H1 (cell line): Measurements from ENCODE around the gene PGM1. TPM values are rescaled to one million over a fixed set of nuclear protein-coding genes. Genes with fewer than 3 reads are reported as not detected.

Experiments
- CTCF ChIA-PET: fragments of 300-600 bp; sonication (Branson Sonifier 250); formaldehyde crosslinking; loops from one replicate; lab custom pipeline; 2021; ENCODE audit not compliant: partially characterized antibody; lab: Charles Lee
- POLR2A ChIA-PET: fragments of 300-600 bp; sonication (Branson Sonifier 250); formaldehyde crosslinking; loops from one replicate; lab custom pipeline; 2021; ENCODE audit warnings: inconsistent platforms; ENCODE audit not compliant: partially characterized antibody; lab: Charles Lee
- DNase-seq, 2 experiments: peaks; one replicate each; pipeline versions ENCODE4 v3.0.0 to v3.0.0-alpha.2; 2010 to 2022; ENCODE audit warnings: low spot score in 2 of 2, low read depth in 1 of 2, mixed read lengths in 1 of 2
- FAIRE-seq: peaks from 2 replicates; lab custom pipeline; 2011; peaks lifted over from hg19 to GRCh38; lab: Jason Lieb, UNC
- H2AFZ ChIP-seq: 2 replicates; pipeline ENCODE4 v1.8.1; 2012; ENCODE audit warnings: low read length, inconsistent platforms
- H2AK5ac ChIP-seq: 2 replicates; pipeline ENCODE4 v1.6.1; 2013; ENCODE audit warnings: low read depth, low read length
- H2BK120ac ChIP-seq: replicated peaks from 2 replicates; pipeline ENCODE3; 2013; ENCODE audit warnings: low read depth, low read length, inconsistent platforms
- H2BK12ac ChIP-seq: 2 replicates; pipeline ENCODE4 v1.6.1; 2013; ENCODE audit warnings: low read depth, low read length
- H2BK15ac ChIP-seq: 2 replicates; pipeline ENCODE4 v1.6.1; 2013; ENCODE audit warnings: low read length
- H2BK20ac ChIP-seq: 2 replicates; pipeline ENCODE4 v1.6.1; 2013; ENCODE audit warnings: low read length
- H2BK5ac ChIP-seq: 2 replicates; pipeline ENCODE4 v1.6.1; 2013; ENCODE audit warnings: low read depth, low read length
- H3K14ac ChIP-seq: 2 replicates; pipeline ENCODE4 v1.6.1; 2013; ENCODE audit warnings: inconsistent platforms; ENCODE audit not compliant: insufficient read length
- H3K18ac ChIP-seq: 2 replicates; pipeline ENCODE4 v1.6.1; 2013; ENCODE audit warnings: low read length; ENCODE audit errors: extremely low read depth
- H3K23ac ChIP-seq: 2 replicates; pipeline ENCODE4 v1.6.1; 2013; ENCODE audit warnings: inconsistent platforms; ENCODE audit not compliant: insufficient read length
- H3K23me2 ChIP-seq: 2 replicates; pipeline ENCODE4 v1.6.1; 2013; ENCODE audit warnings: low read depth, low read length
- H3K27ac ChIP-seq: 2 replicates; pipeline ENCODE4 v1.6.1; 2011; ENCODE audit warnings: low read depth, low read length, inconsistent platforms
- H3K27me3 ChIP-seq, 4 experiments: replicated peaks in 1 of 4; 1 replicate in 1 of 4; 2 replicates in 3 of 4; pipeline versions ENCODE4 v1.6.1 to v1.8.1; 2011 to 2013; ENCODE audit warnings: low read length in 3 of 4, mild to moderate bottlenecking in 3 of 4, inconsistent platforms in 2 of 4, mixed read lengths in 2 of 4, moderate library complexity in 1 of 4; ENCODE audit not compliant: control insufficient read depth in 3 of 4, insufficient read depth in 3 of 4; ENCODE audit errors: extremely low read depth in 1 of 4
- H3K36me3 ChIP-seq, 4 experiments: 2 replicates each; pipeline versions ENCODE4 v1.6.1 to v1.8.1; 2011 to 2013; ENCODE audit warnings: mild to moderate bottlenecking in 4 of 4, low read length in 3 of 4, moderate library complexity in 2 of 4, control low read depth in 1 of 4, inconsistent platforms in 1 of 4; ENCODE audit not compliant: insufficient read depth in 4 of 4, control insufficient read depth in 2 of 4
- H3K4ac ChIP-seq: replicated peaks from 2 replicates; pipeline ENCODE3; 2013; ENCODE audit warnings: low read length, low read depth, mixed read lengths, inconsistent platforms; ENCODE audit not compliant: insufficient read length
- H3K4me1 ChIP-seq, 4 experiments: replicated peaks in 1 of 4; 1 replicate in 1 of 4; 2 replicates in 3 of 4; pipeline versions ENCODE4 v1.6.1 to v1.8.1; 2011 to 2013; ENCODE audit warnings: low read length in 3 of 4, inconsistent platforms in 2 of 4, mixed read lengths in 1 of 4; ENCODE audit not compliant: insufficient read depth in 4 of 4, control insufficient read depth in 3 of 4
- H3K4me2 ChIP-seq, 2 experiments: 2 replicates each; pipeline versions ENCODE4 v1.6.1 to v1.8.1; 2011 to 2013; ENCODE audit warnings: low read depth in 2 of 2, low read length in 2 of 2, control low read depth in 1 of 2, inconsistent platforms in 1 of 2, mild to moderate bottlenecking in 1 of 2; ENCODE audit not compliant: insufficient read depth in 1 of 2
- H3K4me3 ChIP-seq, 4 experiments: fragments of 200-600, 300-600 bp in 1 of 4; sonication (generic), shearing (Covaris generic), sonication (Bioruptor Twin) in 1 of 4; 2 replicates each; pipeline versions ENCODE4 v1.5.1 to v1.8.1; 2011 to 2016; ENCODE audit warnings: low read length in 4 of 4, low read depth in 3 of 4, control low read depth in 2 of 4, inconsistent platforms in 2 of 4, mild to moderate bottlenecking in 2 of 4, mixed read lengths in 1 of 4, moderate library complexity in 1 of 4; ENCODE audit not compliant: insufficient read depth in 2 of 4; ENCODE audit errors: extremely low read depth in 1 of 4
- H3K56ac ChIP-seq: replicated peaks from 2 replicates; pipeline ENCODE3; 2013; ENCODE audit warnings: low read depth, mild to moderate bottlenecking, mixed read lengths, low read length, inconsistent platforms; ENCODE audit not compliant: insufficient read length
- H3K79me1 ChIP-seq: 2 replicates; pipeline ENCODE4 v1.6.1; 2013; ENCODE audit warnings: low read depth, low read length, control low read depth
- H3K79me2 ChIP-seq, 2 experiments: 2 replicates each; pipeline versions ENCODE4 v1.6.1 to v1.8.1; 2012 to 2013; ENCODE audit warnings: low read length in 2 of 2, mild to moderate bottlenecking in 2 of 2, inconsistent platforms in 1 of 2; ENCODE audit not compliant: insufficient read depth in 2 of 2, control insufficient read depth in 1 of 2
- H3K9ac ChIP-seq, 4 experiments: replicated peaks in 1 of 4; 1 replicate in 1 of 4; 2 replicates in 3 of 4; pipeline versions ENCODE4 v1.6.1 to v1.8.1; 2011 to 2013; ENCODE audit warnings: low read depth in 3 of 4, low read length in 3 of 4, control low read depth in 2 of 4, mild to moderate bottlenecking in 2 of 4, moderate library complexity in 2 of 4, inconsistent platforms in 1 of 4; ENCODE audit errors: extremely low read depth in 1 of 4
- H3K9me3 ChIP-seq, 2 experiments: 2 replicates each; pipeline versions ENCODE4 v1.6.1 to v1.8.1; 2012 to 2013; ENCODE audit warnings: mild to moderate bottlenecking in 2 of 2, moderate library complexity in 2 of 2, control low read depth in 1 of 2, inconsistent platforms in 1 of 2, low read depth in 1 of 2, low read length in 1 of 2, mixed read lengths in 1 of 2; ENCODE audit not compliant: insufficient read depth in 2 of 2
- H4K20me1 ChIP-seq, 2 experiments: replicated peaks in 1 of 2; 2 replicates each; pipeline versions ENCODE3 to v1.8.1; 2011 to 2013; ENCODE audit warnings: inconsistent platforms in 2 of 2, low read length in 2 of 2, mild to moderate bottlenecking in 1 of 2; ENCODE audit not compliant: insufficient read depth in 2 of 2, control insufficient read depth in 1 of 2
- H4K5ac ChIP-seq: 2 replicates; pipeline ENCODE4 v1.6.1; 2013; ENCODE audit warnings: low read length, low read depth, mixed read lengths, inconsistent platforms; ENCODE audit not compliant: insufficient read length
- H4K8ac ChIP-seq: 2 replicates; pipeline ENCODE4 v1.8.0; 2013; ENCODE audit warnings: mild to moderate bottlenecking, moderate library complexity, low read length, inconsistent platforms; ENCODE audit not compliant: insufficient read depth; ENCODE audit errors: extremely low read depth
- H4K91ac ChIP-seq: replicated peaks from 2 replicates; pipeline ENCODE3; 2013; ENCODE audit warnings: low read length, mixed read lengths, inconsistent platforms; ENCODE audit not compliant: insufficient read length
- ASH2L ChIP-seq: fragments of 200-600, 300-600 bp; sonication (generic); IDR thresholded peaks from one replicate; pipeline ENCODE4 v1.7.1; 2017; ENCODE audit warnings: low read length
- BCL11A ChIP-seq, 2 experiments: IDR thresholded peaks; one replicate each; pipeline ENCODE4 v1.6.1; 2011; ENCODE audit warnings: low read depth in 2 of 2, low read length in 2 of 2, mild to moderate bottlenecking in 2 of 2
- CHD1 ChIP-seq: IDR thresholded peaks from 2 replicates; pipeline ENCODE4 v1.6.1; 2012; ENCODE audit warnings: low read depth, low read length, improper control_type of control experiment
- E2F6 ChIP-seq: IDR thresholded peaks from 2 replicates; pipeline ENCODE4 v1.6.1; 2012; ENCODE audit warnings: inconsistent platforms
- EP300 ChIP-seq, 2 experiments: IDR thresholded peaks; 1 replicate in 1 of 2; 2 replicates in 1 of 2; pipeline ENCODE4 v1.6.1; 2011 to 2012; ENCODE audit warnings: low read depth in 2 of 2, low read length in 2 of 2, mild to moderate bottlenecking in 2 of 2, borderline replicate concordance in 1 of 2, inconsistent platforms in 1 of 2, moderate library complexity in 1 of 2
- HDAC6 ChIP-seq: IDR thresholded peaks from one replicate; pipeline ENCODE4 v1.7.1; 2012; ENCODE audit warnings: low read depth, mild to moderate bottlenecking, inconsistent platforms, low read length, moderate library complexity
- JUN ChIP-seq: IDR thresholded peaks from 2 replicates; pipeline ENCODE4 v1.6.1; 2011; ENCODE audit warnings: low read depth, mild to moderate bottlenecking, improper control_type of control experiment, low read length
- NRF1 ChIP-seq: IDR thresholded peaks from 2 replicates; pipeline ENCODE4 v1.6.1; 2011; ENCODE audit warnings: mild to moderate bottlenecking, low read depth, low read length, improper control_type of control experiment
- RBBP5 ChIP-seq: IDR thresholded peaks from 2 replicates; pipeline ENCODE4 v1.7.1; 2012; ENCODE audit warnings: low read depth, mild to moderate bottlenecking, inconsistent platforms, low read length, moderate library complexity, borderline replicate concordance
- SIN3A ChIP-seq, 2 experiments: IDR thresholded peaks in 1 of 2; conservative IDR thresholded peaks in 1 of 2; 2 replicates each; pipeline ENCODE4 v1.6.1; 2011 to 2012; ENCODE audit warnings: low read length in 2 of 2, improper control_type of control experiment in 1 of 2, low read depth in 1 of 2, mild to moderate bottlenecking in 1 of 2
- ZNF274 ChIP-seq: IDR thresholded peaks from 2 replicates; pipeline ENCODE4 v1.7.0; 2012; ENCODE audit warnings: low read length, borderline replicate concordance; ENCODE audit errors: extremely low read depth
- WGBS, 2 experiments: shearing (Covaris generic) in 1 of 2; methylation state at CpG; one replicate each; pipeline versions ENCODE4 v1.1.6 to v1.1.7; 2013 to 2015; ENCODE audit warnings: low lambda C conversion rate in 2 of 2, mixed read lengths in 2 of 2, inconsistent platforms in 1 of 2, low coverage in 1 of 2, missing lambda C conversion rate in 1 of 2; ENCODE audit not compliant: insufficient replicate concordance in 2 of 2, insufficient coverage in 1 of 2, insufficient read length in 1 of 2; ENCODE audit errors: extremely low coverage in 1 of 2, missing lambda C conversion rate in 1 of 2; 5-methylcytosine and 5-hydroxymethylcytosine counted together
- polyA plus RNA-seq, 7 experiments: library from polyadenylated mRNA; depleted of rRNA in 3 of 7; stranded (reverse) in 5 of 7; unstranded in 2 of 7; fragments of >200 nt in 5 of 7; fragments of 200-250 nt in 2 of 7; gene quantifications; 1 replicate in 5 of 7; 2 replicates in 1 of 7; 4 replicates in 1 of 7; pipeline versions ENCODE4 v1.2.1 to v1.2.3, GENCODE V29; 2011 to 2013; ENCODE audit warnings: missing spikeins in 2 of 7, mixed read lengths in 2 of 7
- total RNA-seq: library from RNA; stranded (reverse); fragmentation: NEBNext Ultra II Directional; extraction: Animal tissue kit (Norgen Biotek cat#: 25700); gene quantifications from 2 replicates; pipeline ENCODE4 v1.2.1, GENCODE V29; 2021
- TF ChIP-seq, protein P1 (sequence below): IDR thresholded peaks from 2 replicates; pipeline ENCODE4 v1.6.1; 2011; ENCODE audit warnings: low read length, improper control_type of control experiment

Gene PGM1
- total and polyA plus RNA-seq, 2 of the 8 experiments (the other 6 are each of a cell fraction or from before 2014, with no cell fraction given) = 33.0 to 65.4 TPM

GRCh38 chr1:63623952-63624351 is 30.7 kb downstream of the PGM1 start:
- Histone ChIP-seq H4K8ac (no peak overlapping the region), H3K27me3 (no peaks in the 10 kb centered on the region), H2AK5ac (no peak overlapping the region), H4K5ac (no peak overlapping the region), H3K9ac (no peak overlapping the region), H3K4me1 (peaks cover 0 to 3% (median 0%) of the 10 kb centered on the region in 4 experiments; a peak in 2 of 7 replicates), H3K4ac (no peak overlapping the region), H3K23ac (no peak overlapping the region), H3K4me3 (no peak overlapping the region), H4K20me1 (peaks cover 0 to 1% of the 10 kb centered on the region in 2 experiments), H3K27ac (no peak overlapping the region), H3K79me2 (no peaks in the 10 kb centered on the region), H2BK5ac (no peak overlapping the region), H3K18ac (no peak overlapping the region), H2BK12ac (no peak overlapping the region), H3K36me3 (no peaks in the 10 kb centered on the region), H3K79me1 (peaks cover 2% of the 10 kb centered on the region; the same call in 1 of the 2 replicates), H2BK120ac (no peak overlapping the region), H3K9me3 (no peaks in the 10 kb centered on the region), H3K23me2 (0 out of 2 replicates have a peak, but pooled peaks cover 2% of the 10 kb centered on the region), H2BK15ac (no peak overlapping the region), H2BK20ac (no peak overlapping the region), H3K4me2 (no peak overlapping the region), H3K14ac (no peak overlapping the region), H4K91ac (no peak overlapping the region), H2AFZ (no peak overlapping the region), H3K56ac (no peak overlapping the region)
- CTCF ChIA-PET = interaction anchor here (0.9 to 2.8 kb wide), 8 partner anchors 9 to 628 kb away, joined by 3 to 12 read pairs (median 6); no protein-coding TSS in a partner anchor
- FAIRE-seq (no peak), DNase-seq (no peak)
- 77% methylated on average over 4 of the region's 4 CpGs; no CpG with 5 or more reads in 1 of the 2 experiments for WGBS, 2 experiments
- POLR2A ChIA-PET = interaction anchor here (1.2 to 1.4 kb wide), 2 partner anchors 13 to 622 kb away, joined by 3 to 4 read pairs; no protein-coding TSS in a partner anchor
- TF ChIP-seq SIN3A (conservative IDR thresholded peaks at IDR 0.05 in 1 of 2, IDR thresholded peaks at IDR 0.05 in 1 of 2; ENCODE audit: low read depth in 1 of 2, low read length in 2 of 2) (no peak), ASH2L (no peak), JUN (no peak), RBBP5 (no peak), NRF1 (no peak), BCL11A (IDR thresholded peaks at IDR 0.05; ENCODE audit: low read depth in 2 of 2, low read length in 2 of 2) (no peak), ZNF274 (no peak), EP300 (IDR thresholded peaks at IDR 0.05; ENCODE audit: borderline replicate concordance in 1 of 2, low read depth in 2 of 2, low read length in 2 of 2) (no peak), HDAC6 (no peak), CHD1 (no peak), E2F6 (no peak)
- TF ChIP-seq, protein P1, sequence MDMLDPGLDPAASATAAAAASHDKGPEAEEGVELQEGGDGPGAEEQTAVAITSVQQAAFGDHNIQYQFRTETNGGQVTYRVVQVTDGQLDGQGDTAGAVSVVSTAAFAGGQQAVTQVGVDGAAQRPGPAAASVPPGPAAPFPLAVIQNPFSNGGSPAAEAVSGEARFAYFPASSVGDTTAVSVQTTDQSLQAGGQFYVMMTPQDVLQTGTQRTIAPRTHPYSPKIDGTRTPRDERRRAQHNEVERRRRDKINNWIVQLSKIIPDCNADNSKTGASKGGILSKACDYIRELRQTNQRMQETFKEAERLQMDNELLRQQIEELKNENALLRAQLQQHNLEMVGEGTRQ = no peak
